ENCODE results near the gene PCDHA1.

PCDHA1 gene

GRCh38 chr5:141039061-141039460 lies 253.1 kb downstream of the PCDHA1 start:
- H3K4me2 ChIP-seq (ENCODE audit: low read depth, low read length, poor library complexity, severe bottlenecking): no peak overlapping the region
- H4K20me1 ChIP-seq (ENCODE audit: low read depth, low read length): no peaks in the 10 kb centered on the region; the same call in 1 of the 2 replicates
- no peaks in the 10 kb centered on the region for H3K9me2 ChIP-seq (replicated peaks; ENCODE audit: insufficient read depth, low read length)
- no peaks in the 10 kb centered on the region for H3K79me2 ChIP-seq (ENCODE audit: insufficient read depth, low read length)
- H2AFZ ChIP-seq (ENCODE audit: low read depth, low read length, severe bottlenecking): no peak overlapping the region
- no peak overlapping the region for H3K9ac ChIP-seq (ENCODE audit: low read length)
- no peak for TF ChIP-seq CTCF (IDR thresholded peaks at IDR 0.05; ENCODE audit: insufficient read depth, low read length, poor library complexity, severe bottlenecking)
- no peak for TF ChIP-seq EZH2phosphoT487 (conservative IDR thresholded peaks at IDR 0.05; ENCODE audit: low read length)
- H3K27ac ChIP-seq (ENCODE audit: low read depth, low read length): no peak overlapping the region
- H3K27me3 ChIP-seq (ENCODE audit: low read length): no peaks in the 10 kb centered on the region
- no peaks in the 10 kb centered on the region for H3F3A ChIP-seq (ENCODE audit: insufficient read depth)
- no peaks in the 10 kb centered on the region; the same call in 1 of the 2 replicates for H3K9me3 ChIP-seq (ENCODE audit: insufficient read depth, low read length)
- no peaks in the 10 kb centered on the region for H3K36me3 ChIP-seq (ENCODE audit: low read length)
- H3K4me3 ChIP-seq (ENCODE audit: insufficient read depth, low read length, poor library complexity, severe bottlenecking): no peak overlapping the region

GRCh38 chr5:141039517-141039916 lies 253.6 kb downstream of the PCDHA1 start:
- no peaks in the 10 kb centered on the region for H3K9me2 ChIP-seq (replicated peaks; ENCODE audit: insufficient read depth, low read length)
- TF ChIP-seq EZH2phosphoT487 (conservative IDR thresholded peaks at IDR 0.05; ENCODE audit: low read length) (no peak), CTCF (IDR thresholded peaks at IDR 0.05; ENCODE audit: insufficient read depth, low read length, poor library complexity, severe bottlenecking) (no peak)
- no peaks in the 10 kb centered on the region for H3K27me3 ChIP-seq (ENCODE audit: low read length)
- H3K36me3 ChIP-seq (ENCODE audit: low read length): no peaks in the 10 kb centered on the region
- H3K27ac ChIP-seq (ENCODE audit: low read depth, low read length): no peak overlapping the region
- H3K9me3 ChIP-seq (ENCODE audit: insufficient read depth, low read length): no peaks in the 10 kb centered on the region; the same call in 1 of the 2 replicates
- H2AFZ ChIP-seq (ENCODE audit: low read depth, low read length, severe bottlenecking): no peak overlapping the region
- no peaks in the 10 kb centered on the region for H3K79me2 ChIP-seq (ENCODE audit: insufficient read depth, low read length)
- H4K20me1 ChIP-seq (ENCODE audit: low read depth, low read length): no peaks in the 10 kb centered on the region; the same call in 1 of the 2 replicates
- H3K4me3 ChIP-seq (ENCODE audit: insufficient read depth, low read length, poor library complexity, severe bottlenecking): no peak overlapping the region
- H3F3A ChIP-seq (ENCODE audit: insufficient read depth): no peaks in the 10 kb centered on the region
- no peak overlapping the region for H3K9ac ChIP-seq (ENCODE audit: low read length)
- no peak overlapping the region for H3K4me2 ChIP-seq (ENCODE audit: low read depth, low read length, poor library complexity, severe bottlenecking)

- H3K4me3 ChIP-seq (ENCODE audit: insufficient read depth, low read length, poor library complexity, severe bottlenecking): no peak overlapping the region
- H3K9me2 ChIP-seq (replicated peaks; ENCODE audit: insufficient read depth, low read length): no peaks in the 10 kb centered on the region
- TF ChIP-seq CTCF (IDR thresholded peaks at IDR 0.05; ENCODE audit: insufficient read depth, low read length, poor library complexity, severe bottlenecking) (no peak), EZH2phosphoT487 (conservative IDR thresholded peaks at IDR 0.05; ENCODE audit: low read length) (no peak)
- H3K36me3 ChIP-seq (ENCODE audit: low read length): no peaks in the 10 kb centered on the region
- no peaks in the 10 kb centered on the region; the same call in 1 of the 2 replicates for H3K9me3 ChIP-seq (ENCODE audit: insufficient read depth, low read length)
- H3K4me2 ChIP-seq (ENCODE audit: low read depth, low read length, poor library complexity, severe bottlenecking): no peak overlapping the region
- H3F3A ChIP-seq (ENCODE audit: insufficient read depth): no peaks in the 10 kb centered on the region
- no peak overlapping the region for H2AFZ ChIP-seq (ENCODE audit: low read depth, low read length, severe bottlenecking)
- H3K27me3 ChIP-seq (ENCODE audit: low read length): no peaks in the 10 kb centered on the region
- no peak overlapping the region for H3K27ac ChIP-seq (ENCODE audit: low read depth, low read length)
- no peak overlapping the region for H3K9ac ChIP-seq (ENCODE audit: low read length)
- no peaks in the 10 kb centered on the region; the same call in 1 of the 2 replicates for H4K20me1 ChIP-seq (ENCODE audit: low read depth, low read length)
- H3K79me2 ChIP-seq (ENCODE audit: insufficient read depth, low read length): no peaks in the 10 kb centered on the region
Measured at GRCh38 chr5:141040093-141040770, 254.3 kb downstream of the PCDHA1 start.
